Stomach (tissue), 9 donors: ENCODE data around the gene NLGN1. TPM values are rescaled to one million over a fixed set of nuclear protein-coding genes. Genes with fewer than 3 reads are reported as not detected.

Source experiments
- DNase-seq, 2 donors: peaks; one replicate each; pipeline versions ENCODE4 v3.0.0 to v3.0.0-alpha.2; 2013 to 2019
- H3K27ac ChIP-seq, 5 donors: fragments of 200-600 bp in 4 of 5; sonication (generic) in 4 of 5; one replicate each; pipeline ENCODE4 v1.5.1; 2013 to 2019; ENCODE audit warnings: mild to moderate bottlenecking in 1 of 5, moderate library complexity in 1 of 5
- H3K27me3 ChIP-seq, 3 donors: fragments of 200-600 bp; sonication (generic); one replicate each; pipeline ENCODE4 v1.5.1; 2017 to 2019; ENCODE audit warnings: mixed run types in 1 of 3
- H3K36me3 ChIP-seq, 4 donors: fragments of 200-600 bp; sonication (generic); 1 replicate in 3 of 4; 2 replicates in 1 of 4; pipeline ENCODE4 v1.5.1; 2016 to 2019
- H3K4me1 ChIP-seq, 4 donors: fragments of 200-600 bp; sonication (generic); one replicate each; pipeline ENCODE4 v1.5.1; 2016 to 2019
- H3K4me3 ChIP-seq, 4 donors: fragments of 200-600 bp; sonication (generic) in 3 of 4; one replicate each; pipeline ENCODE4 v1.5.1; 2016 to 2019; ENCODE audit warnings: mild to moderate bottlenecking in 1 of 4
- H3K9me3 ChIP-seq, 4 donors: fragments of 200-600 bp; sonication (generic); one replicate each; pipeline ENCODE4 v1.5.1; 2016 to 2019
- EP300 ChIP-seq: sonication (generic); formaldehyde crosslinking; IDR thresholded peaks from one replicate; pipeline ENCODE4 v1.6.1; 2017; ENCODE audit warnings: antibody characterized with exemption
- POLR2A ChIP-seq, 4 donors: fragments of 450-650 bp; IDR thresholded peaks; one replicate each; pipeline ENCODE4 v1.6.1; 2016; ENCODE audit warnings: antibody characterized with exemption in 4 of 4, control low read depth in 2 of 4, mild to moderate bottlenecking in 1 of 4, moderate library complexity in 1 of 4
- POLR2AphosphoS5 ChIP-seq, 3 donors: sonication (generic); formaldehyde crosslinking; IDR thresholded peaks; one replicate each; pipeline ENCODE4 v1.6.1; 2016; ENCODE audit warnings: antibody characterized with exemption in 3 of 3
- WGBS, 5 donors: extraction: QIAGEN DNeasy Blood & Tissue Kit in 3 of 5; methylation state at CpG; one replicate each; pipeline versions ENCODE4 v1.1.5 to v1.1.7; 2013 to 2018; 5-methylcytosine and 5-hydroxymethylcytosine counted together
- intact Hi-C: fragments of 100-400 bp; cut with DNase I; formaldehyde crosslinking; loops from one replicate; pipeline ENCODE4 v1.15.1; 2023; ENCODE audit warnings: low total_unique reads
- polyA plus RNA-seq, 3 donors: library from polyadenylated mRNA; stranded (reverse); fragments of 200-250 nt; gene quantifications; one replicate each; pipeline ENCODE4 v1.2.3, GENCODE V29; 2013
- total RNA-seq, 5 donors: library from RNA; depleted of rRNA; stranded (reverse); fragments of >200 nt; gene quantifications; one replicate each; pipeline versions ENCODE4 v1.1.0 to v1.2.3, GENCODE V29; 2014 to 2016
- TF ChIP-seq, protein P1 (sequence below), 7 experiments: fragments of 450-650 bp in 4 of 7; fragments of 200-600 bp in 3 of 7; sonication (generic) in 3 of 7; IDR thresholded peaks; one replicate each; pipeline ENCODE4 v1.5.1; 2016 to 2019; ENCODE audit warnings: antibody characterized with exemption in 7 of 7, control low read depth in 2 of 7, mild to moderate bottlenecking in 1 of 7
- donor health status: healthy with polysubstance abuse.
- donor health status: Bipolar disorder and iron deficiency.
- donor health status: healthy.

NLGN1 gene
- total and polyA plus RNA-seq, 8 donors, result 0.15 to 45.2 (median 4.8) TPM; not detected in 1

DNA sequence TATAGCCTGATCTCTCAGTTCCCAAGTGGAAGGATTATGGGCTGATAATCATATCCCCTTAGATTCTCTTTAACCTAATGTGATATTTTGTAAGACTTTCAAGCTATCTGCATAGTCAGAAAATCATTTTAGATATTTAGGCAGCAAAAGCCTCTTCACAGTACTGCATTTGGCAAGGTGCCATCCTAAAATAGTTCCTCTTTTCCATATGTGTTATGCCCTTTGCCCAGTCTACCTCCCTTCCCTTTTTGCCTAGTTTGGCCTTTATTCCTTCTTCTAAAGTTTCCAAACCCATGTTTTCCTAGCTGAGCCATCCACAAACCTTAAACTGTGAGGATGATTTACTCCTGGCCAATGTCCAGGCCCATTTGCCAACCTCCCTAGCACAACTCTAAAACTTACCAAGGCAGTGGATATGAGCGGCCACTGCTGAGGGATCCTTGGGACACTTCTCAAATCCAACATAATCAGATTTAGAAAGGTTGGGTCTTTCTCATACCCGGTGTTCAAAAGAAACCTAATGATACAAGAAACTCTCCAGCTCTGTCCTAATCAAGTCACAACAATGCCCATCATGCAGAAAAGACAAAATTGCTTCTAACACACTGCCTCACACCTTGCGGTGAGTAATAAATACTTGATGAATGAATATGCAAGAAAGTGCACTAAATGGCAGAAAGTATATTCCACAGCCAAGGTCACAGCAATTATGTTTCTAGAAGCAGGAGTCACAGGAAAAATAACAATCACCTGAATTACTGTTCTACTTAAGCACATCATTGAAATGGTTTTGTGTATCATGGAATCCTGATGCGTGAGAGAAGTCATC lies 493.9 kb downstream of the NLGN1 start:
- peak in 1 of 2 donors; percentile 7 for DNase-seq
- no peak overlapping the region for H3K4me3 ChIP-seq
- intact Hi-C loops, result no loop called here
- no peaks in the 10 kb centered on the region for H3K9me3 ChIP-seq
- WGBS, 5 donors, result 92 to 96% (median 95%) methylated on average over 4 of the region's 4 CpGs
- no peak for TF ChIP-seq POLR2A (IDR thresholded peaks at IDR 0.05)
- TF ChIP-seq, protein P1, sequence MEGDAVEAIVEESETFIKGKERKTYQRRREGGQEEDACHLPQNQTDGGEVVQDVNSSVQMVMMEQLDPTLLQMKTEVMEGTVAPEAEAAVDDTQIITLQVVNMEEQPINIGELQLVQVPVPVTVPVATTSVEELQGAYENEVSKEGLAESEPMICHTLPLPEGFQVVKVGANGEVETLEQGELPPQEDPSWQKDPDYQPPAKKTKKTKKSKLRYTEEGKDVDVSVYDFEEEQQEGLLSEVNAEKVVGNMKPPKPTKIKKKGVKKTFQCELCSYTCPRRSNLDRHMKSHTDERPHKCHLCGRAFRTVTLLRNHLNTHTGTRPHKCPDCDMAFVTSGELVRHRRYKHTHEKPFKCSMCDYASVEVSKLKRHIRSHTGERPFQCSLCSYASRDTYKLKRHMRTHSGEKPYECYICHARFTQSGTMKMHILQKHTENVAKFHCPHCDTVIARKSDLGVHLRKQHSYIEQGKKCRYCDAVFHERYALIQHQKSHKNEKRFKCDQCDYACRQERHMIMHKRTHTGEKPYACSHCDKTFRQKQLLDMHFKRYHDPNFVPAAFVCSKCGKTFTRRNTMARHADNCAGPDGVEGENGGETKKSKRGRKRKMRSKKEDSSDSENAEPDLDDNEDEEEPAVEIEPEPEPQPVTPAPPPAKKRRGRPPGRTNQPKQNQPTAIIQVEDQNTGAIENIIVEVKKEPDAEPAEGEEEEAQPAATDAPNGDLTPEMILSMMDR (IDR thresholded peaks at IDR 0.05), result no peak
- TF ChIP-seq EP300, result no peak
- no peak for TF ChIP-seq POLR2AphosphoS5 (IDR thresholded peaks at IDR 0.05)
- no peaks in the 10 kb centered on the region for H3K27me3 ChIP-seq
- no peak overlapping the region for H3K27ac ChIP-seq
- no peaks in the 10 kb centered on the region for H3K36me3 ChIP-seq
- H3K4me1 ChIP-seq, result no peaks in the 10 kb centered on the region

DNA sequence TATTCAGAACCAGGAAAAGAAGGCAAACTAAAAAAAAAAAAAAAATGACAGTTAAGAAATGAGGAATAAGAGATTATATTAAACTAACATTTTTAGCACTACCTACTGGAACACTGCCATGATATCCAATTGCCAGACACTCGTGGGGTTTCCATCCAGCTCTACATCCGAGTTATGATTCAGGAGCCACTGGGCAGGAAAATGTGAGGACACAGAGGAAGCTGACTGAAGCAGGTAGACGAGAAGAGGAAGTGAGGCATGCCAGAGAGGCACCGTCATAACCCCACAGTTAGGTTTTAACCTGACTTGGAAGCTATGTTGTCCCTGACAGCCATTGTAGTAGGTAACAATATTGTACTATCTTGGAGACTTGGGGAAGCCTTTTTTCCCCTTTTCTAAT lies 495.0 kb downstream of the NLGN1 start:
- no peaks in the 10 kb centered on the region for H3K4me1 ChIP-seq
- intact Hi-C loops, result no loop called here
- H3K4me3 ChIP-seq, result no peak overlapping the region
- H3K36me3 ChIP-seq, result no peaks in the 10 kb centered on the region
- TF ChIP-seq, protein P1 (IDR thresholded peaks at IDR 0.05), result no peak
- TF ChIP-seq POLR2A (IDR thresholded peaks at IDR 0.05), result no peak
- TF ChIP-seq POLR2AphosphoS5 (IDR thresholded peaks at IDR 0.05), result no peak
- TF ChIP-seq EP300, result no peak
- peak in 1 of 2 donors; percentile 7 for DNase-seq
- H3K27me3 ChIP-seq, result no peaks in the 10 kb centered on the region
- no peak overlapping the region for H3K27ac ChIP-seq
- WGBS, 5 donors, result 51 to 83% (median 73%) methylated on average over 4 of the region's 4 CpGs
- no peaks in the 10 kb centered on the region for H3K9me3 ChIP-seq

DNA sequence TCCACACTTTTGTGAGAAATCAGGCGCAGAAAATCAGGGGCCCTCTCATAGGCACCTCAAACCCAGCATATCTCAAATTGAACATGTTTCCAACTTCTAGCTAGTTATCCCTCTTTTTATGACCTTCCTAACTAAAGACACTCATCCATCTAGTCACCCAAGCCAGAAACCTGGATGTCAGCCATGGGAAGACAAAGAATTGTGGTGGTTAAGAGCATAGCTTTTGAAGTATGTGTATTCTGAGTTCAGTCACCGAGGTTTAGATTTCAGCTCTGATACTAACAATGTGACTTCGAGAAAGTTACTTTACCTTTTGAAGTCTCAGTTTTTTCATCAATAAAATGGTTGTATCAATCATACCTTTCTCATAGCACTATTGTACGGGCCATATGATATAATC lies 495.5 kb downstream of the NLGN1 start:
- H3K36me3 ChIP-seq, result no peaks in the 10 kb centered on the region
- no peaks in the 10 kb centered on the region for H3K27me3 ChIP-seq
- TF ChIP-seq, protein P1 (IDR thresholded peaks at IDR 0.05), result no peak
- TF ChIP-seq POLR2A (IDR thresholded peaks at IDR 0.05) (no peak), EP300 (no peak)
- H3K4me3 ChIP-seq, result no peak overlapping the region
- no peak overlapping the region for H3K27ac ChIP-seq
- H3K9me3 ChIP-seq, result no peaks in the 10 kb centered on the region
- no peaks in the 10 kb centered on the region for H3K4me1 ChIP-seq
- DNase-seq, result no peak
- intact Hi-C loops, result no loop called here
- 83 to 92% (median 85%) methylated on average over 4 of the region's 4 CpGs for WGBS, 5 donors

DNA sequence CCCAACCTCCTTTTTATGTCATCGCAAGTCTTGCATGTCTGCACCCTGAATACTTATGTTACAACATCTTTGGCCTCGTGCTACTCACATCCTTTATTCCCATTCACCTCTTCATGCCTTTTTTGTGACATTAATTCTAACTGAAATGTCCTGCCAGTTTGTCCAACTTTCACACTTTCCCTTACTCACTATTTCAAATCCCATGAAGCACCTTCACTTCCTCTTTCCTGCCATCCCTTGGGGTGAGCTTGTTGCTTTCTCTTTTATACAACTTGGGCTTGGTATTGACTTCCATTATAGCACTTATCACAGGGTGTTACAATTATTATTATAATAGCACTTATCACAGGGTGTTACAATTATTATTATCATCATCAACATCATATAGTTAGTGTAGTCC lies 496.3 kb downstream of the NLGN1 start:
- H3K27me3 ChIP-seq, result no peaks in the 10 kb centered on the region
- no peaks in the 10 kb centered on the region for H3K9me3 ChIP-seq
- H3K4me1 ChIP-seq, result no peaks in the 10 kb centered on the region
- intact Hi-C loops, result no loop called here
- no peak overlapping the region for H3K27ac ChIP-seq
- H3K36me3 ChIP-seq, result no peaks in the 10 kb centered on the region
- no peak for DNase-seq
- 87 to 94% (median 89%) methylated on average over 2 of the region's 2 CpGs for WGBS, 5 donors
- TF ChIP-seq, protein P1 (IDR thresholded peaks at IDR 0.05), result no peak
- TF ChIP-seq POLR2A (IDR thresholded peaks at IDR 0.05) (no peak), POLR2AphosphoS5 (IDR thresholded peaks at IDR 0.05) (no peak), EP300 (no peak)
- no peak overlapping the region for H3K4me3 ChIP-seq
